SK-N-MC (cell line): Measurements from ENCODE around the gene NUBP2.

Source experiments
- EZH2 ChIP-seq: fragments of 200-600 bp; sonication (generic); IDR thresholded peaks from one replicate; pipeline ENCODE4 v1.6.1; 2017; ENCODE audit warnings: antibody characterized with exemption
- FOXP2 ChIP-seq: optimal IDR thresholded peaks from 2 replicates; pipeline ENCODE3; 2011; ENCODE audit warnings: mild to moderate bottlenecking, moderate library complexity; ENCODE audit not compliant: insufficient read depth; ENCODE audit errors: extremely low read length, control extremely low read depth
- POLR2AphosphoS5 ChIP-seq: IDR thresholded peaks from 2 replicates; pipeline ENCODE4 v1.6.1; 2012; ENCODE audit warnings: mild to moderate bottlenecking, low read depth, low read length, borderline replicate concordance

DNA sequence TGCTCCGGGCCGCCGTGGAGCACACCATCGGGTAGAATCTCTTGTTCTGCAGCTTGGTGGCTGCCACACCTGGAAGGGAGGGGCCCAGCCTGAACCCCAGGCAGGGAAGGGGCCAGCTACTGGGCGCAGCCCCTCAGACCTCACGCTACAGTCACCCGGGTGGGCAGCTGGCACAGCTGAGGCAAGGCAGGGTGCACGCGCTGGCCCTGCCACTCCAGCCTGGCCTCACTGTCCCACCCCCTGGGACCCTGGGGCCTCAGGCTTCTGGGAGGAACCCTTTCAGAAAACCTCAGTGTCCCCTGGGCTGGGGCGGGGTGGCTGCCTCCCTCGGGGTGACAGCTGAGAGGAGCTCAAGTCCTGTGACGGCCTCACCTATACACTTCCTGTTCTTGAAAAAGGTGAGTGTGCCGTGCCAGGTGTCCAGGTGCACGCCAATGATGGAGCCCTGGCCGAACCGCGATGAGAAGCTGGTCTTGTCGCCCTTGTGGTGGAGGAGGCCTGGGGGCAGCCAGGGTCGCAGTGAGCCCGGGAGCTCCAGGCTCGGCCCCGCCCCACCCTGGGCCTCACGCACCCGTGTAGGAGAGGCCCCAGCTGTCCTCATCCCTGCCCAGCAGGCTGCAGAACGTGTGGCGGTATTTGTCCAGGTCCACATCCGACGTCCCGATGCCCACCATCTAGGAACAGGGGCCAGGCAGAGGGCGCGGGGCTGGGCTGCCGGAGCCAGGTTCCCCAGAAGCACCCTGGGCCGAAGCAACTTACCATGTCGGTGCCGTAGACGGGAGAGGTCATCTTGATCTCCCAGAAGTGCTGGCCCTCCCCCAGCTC, 5.2 kb upstream of the NUBP2 start:
- TF ChIP-seq EZH2, result no peak
- peak; percentile 35 for TF ChIP-seq POLR2AphosphoS5
- no peak for TF ChIP-seq FOXP2
